ENCODE data around the gene BICRA. TPM values are rescaled to one million over a fixed set of nuclear protein-coding genes. Genes with fewer than 3 reads are reported as not detected.

BICRA gene
- total and polyA plus RNA-seq, 2 experiments from 2014 or later = 3.4 to 5.4 TPM

- Histone ChIP-seq H3K9me2 (replicated peaks; ENCODE audit: insufficient read depth) (no peaks in the 10 kb centered on the region), H3K4me1 (ENCODE audit: insufficient read depth) (peaks cover 31% of the 10 kb centered on the region), H3K4me3 (no peak overlapping the region), H3K36me3 (replicated peaks; ENCODE audit: insufficient read depth, low read depth) (no peaks in the 10 kb centered on the region), H3K4me2 (peak overlapping the region; percentile 75), H3K79me2 (peaks cover 21% of the 10 kb centered on the region), H3K9me3 (ENCODE audit: low read depth) (no peaks in the 10 kb centered on the region), H2AFZ (no peak overlapping the region), H4K20me1 (ENCODE audit: insufficient read depth, poor library complexity, severe bottlenecking) (no peaks in the 10 kb centered on the region), H3K27ac (peak overlapping the region; percentile 97), H3K27me3 (no peaks in the 10 kb centered on the region)
- 84% methylated on average over 14 of the region's 14 CpGs for WGBS (ENCODE audit: low lambda C conversion rate, missing lambda C conversion rate)
- DNase-seq (ENCODE audit: low spot score) = no peak
- TF ChIP-seq EZH2phosphoT487 (IDR thresholded peaks at IDR 0.05; ENCODE audit: low read depth, severe bottlenecking, unreplicated experiment) (no peak), EZH2 (IDR thresholded peaks at IDR 0.05; ENCODE audit: borderline replicate concordance) (no peak), CTCF (IDR thresholded peaks at IDR 0.05; ENCODE audit: poor library complexity) (no peak)
These were observed 111.9 kb downstream of the BICRA start for GRCh38 chr19:47720669-47721422.

GRCh38 chr19:47723581-47723940, 114.6 kb downstream of the BICRA start:
- TF ChIP-seq EZH2 (IDR thresholded peaks at IDR 0.05; ENCODE audit: borderline replicate concordance) (no peak), CTCF (IDR thresholded peaks at IDR 0.05; ENCODE audit: poor library complexity) (no peak), EZH2phosphoT487 (IDR thresholded peaks at IDR 0.05; ENCODE audit: low read depth, severe bottlenecking, unreplicated experiment) (no peak)
- 28% methylated on average over 7 of the region's 7 CpGs for WGBS (ENCODE audit: low lambda C conversion rate, missing lambda C conversion rate)
- Histone ChIP-seq H3K4me2 (peak overlapping the region; percentile 74), H3K9me3 (ENCODE audit: low read depth) (no peaks in the 10 kb centered on the region), H3K4me3 (no peak overlapping the region), H3K27ac (peak overlapping the region; percentile 84), H4K20me1 (ENCODE audit: insufficient read depth, poor library complexity, severe bottlenecking) (no peaks in the 10 kb centered on the region), H3K36me3 (replicated peaks; ENCODE audit: insufficient read depth, low read depth) (no peaks in the 10 kb centered on the region), H3K79me2 (peaks cover 5% of the 10 kb centered on the region), H3K27me3 (no peaks in the 10 kb centered on the region), H3K4me1 (ENCODE audit: insufficient read depth) (peaks cover 26% of the 10 kb centered on the region), H3K9me2 (replicated peaks; ENCODE audit: insufficient read depth) (no peaks in the 10 kb centered on the region), H2AFZ (no peak overlapping the region)
- peak; percentile 79 for DNase-seq (ENCODE audit: low spot score)

- DNase-seq (ENCODE audit: low spot score) = no peak
- H3K4me2 ChIP-seq = no peak overlapping the region
- TF ChIP-seq EZH2phosphoT487 (IDR thresholded peaks at IDR 0.05; ENCODE audit: low read depth, severe bottlenecking, unreplicated experiment) (no peak), EZH2 (IDR thresholded peaks at IDR 0.05; ENCODE audit: borderline replicate concordance) (no peak), CTCF (IDR thresholded peaks at IDR 0.05; ENCODE audit: poor library complexity) (no peak)
- H3K79me2 ChIP-seq = peaks cover 8% of the 10 kb centered on the region
- H3K4me3 ChIP-seq = no peak overlapping the region
- H3K9me2 ChIP-seq (replicated peaks; ENCODE audit: insufficient read depth) = no peaks in the 10 kb centered on the region
- no peak overlapping the region for H2AFZ ChIP-seq
- no peaks in the 10 kb centered on the region for H3K27me3 ChIP-seq
- no peaks in the 10 kb centered on the region for H3K9me3 ChIP-seq (ENCODE audit: low read depth)
- H3K4me1 ChIP-seq (ENCODE audit: insufficient read depth) = peaks cover 28% of the 10 kb centered on the region
- H3K36me3 ChIP-seq (replicated peaks; ENCODE audit: insufficient read depth, low read depth) = no peaks in the 10 kb centered on the region
- no peak overlapping the region for H3K27ac ChIP-seq
- H4K20me1 ChIP-seq (ENCODE audit: insufficient read depth, poor library complexity, severe bottlenecking) = no peaks in the 10 kb centered on the region
- 96% methylated on average over 43 of the region's 48 CpGs for WGBS (ENCODE audit: low lambda C conversion rate, missing lambda C conversion rate)
These were observed 116.9 kb downstream of the BICRA start for GRCh38 chr19:47725759-47726401.

All from hepatocyte (in vitro differentiated cells).